MM.1S (cell line): ENCODE data around the gene STK17A.

Source experiments
- CTCF ChIP-seq: fragments of 300-600 bp; sonication (generic); IDR thresholded peaks from 2 replicates; pipeline ENCODE4 v1.5.1; 2016; ENCODE audit warnings: antibody characterized with exemption, low read length, mixed read lengths
- EZH2 ChIP-seq: fragments of 300-600 bp; sonication (generic); optimal IDR thresholded peaks from 2 replicates; pipeline ENCODE3; 2017; ENCODE audit warnings: low read depth, mild to moderate bottlenecking, antibody characterized with exemption, low read length, mixed read lengths
- EZH2phosphoT487 ChIP-seq: fragments of 300-600 bp; sonication (generic); IDR thresholded peaks from 2 replicates; pipeline ENCODE4 v1.6.1; 2018; ENCODE audit warnings: antibody characterized with exemption, low read length

- no peak for TF ChIP-seq CTCF
- TF ChIP-seq EZH2 = no peak
- TF ChIP-seq EZH2phosphoT487 = no peak
These were observed 88.6 kb downstream of the STK17A start for GRCh38 chr7:43671521-43671920.
